Pancreas (tissue), 10 donors: ENCODE results near the gene FIP1L1. TPM values are rescaled to one million over a fixed set of nuclear protein-coding genes. Genes with fewer than 3 reads are reported as not detected.

ENCODE experiments used
- ATAC-seq, 4 donors: fragments of 200-7000 bp; cut with Tn5 transposase; one replicate each; pipeline versions ENCODE4 v1.8.0 to v1.9.1; 2020; ENCODE audit warnings: mild to moderate bottlenecking in 4 of 4, moderate library complexity in 4 of 4
- DNase-seq, 6 donors: peaks; one replicate each; pipeline ENCODE4 v3.0.0-alpha.2; 2020
- FAIRE-seq: peaks from 2 replicates; lab custom pipeline; 2012; peaks lifted over from hg19 to GRCh38; lab: Jason Lieb, UNC
- H3K27ac ChIP-seq, 4 donors: fragments of 200-600 bp; sonication (generic); 1 replicate in 3 of 4; 2 replicates in 1 of 4; pipeline versions ENCODE4 v1.5.0 to v1.8.0; 2020
- H3K27me3 ChIP-seq, 4 donors: fragments of 200-600 bp; one replicate each; pipeline ENCODE4 v1.8.0; 2021
- H3K36me3 ChIP-seq, 3 donors: fragments of 200-600 bp; sonication (generic) in 1 of 3; one replicate each; pipeline versions ENCODE4 v1.5.0 to v1.8.0; 2020 to 2021
- H3K4me1 ChIP-seq, 3 donors: fragments of 200-600 bp; one replicate each; pipeline ENCODE4 v1.8.0; 2021
- H3K4me3 ChIP-seq, 4 donors: fragments of 200-600 bp; sonication (generic) in 2 of 4; one replicate each; pipeline versions ENCODE4 v1.5.0 to v1.8.0; 2020 to 2021
- H3K9me3 ChIP-seq, 4 donors: fragments of 200-600 bp; one replicate each; pipeline ENCODE4 v1.8.0; 2021
- CTCF ChIP-seq, 4 donors: fragments of 200-600 bp; sonication (generic) in 3 of 4; IDR thresholded peaks; one replicate each; pipeline versions ENCODE4 v1.5.0 to v1.8.0; 2021; ENCODE audit warnings: antibody characterized with exemption in 4 of 4
- WGBS, 2 donors: extraction: QIAGEN DNeasy Blood & Tissue Kit; methylation state at CpG; one replicate each; pipeline ENCODE4 v1.1.7; 2013; 5-methylcytosine and 5-hydroxymethylcytosine counted together
- intact Hi-C, 3 donors: fragments of 100-400 bp; cut with DNase I; formaldehyde crosslinking; loops; one replicate each; pipeline versions ENCODE4 v1.11.1 to v1.14.2; 2022
- polyA plus RNA-seq, 2 donors: library from polyadenylated mRNA; stranded (reverse); fragments of 200-250 nt; gene quantifications; one replicate each; pipeline ENCODE4 v1.2.3, GENCODE V29; 2013
- total RNA-seq, 6 donors: library from RNA; stranded (reverse); fragmentation: NEBNext Ultra II Directional in 4 of 6; extraction: Animal tissue kit (Norgen Biotek cat#: 25700) in 4 of 6; gene quantifications; one replicate each; pipeline versions ENCODE4 v1.2.1 to v1.2.4, GENCODE V29; 2021 to 2023
- donor health status: healthy with polysubstance abuse.
- donor health status: DM: no; HTN: no; CAD: no; lungs with moderate emphysema.
- donor health status: DM: no; HTN: no; CAD: no.
- donor health status: control.
- donor health status: control.
- donor health status: Bipolar disorder and iron deficiency.
- donor health status: DM: yes; HTN: yes; CAD: no.
- donor health status: DM: no; HTN: no; CAD: no.
- donor health status: DM: no; HTN: no; CAD: no.
- donor health status: DM: yes; HTN: yes; CAD: no.

Gene FIP1L1
- total and polyA plus RNA-seq, 8 donors, result 10.0 to 27.8 (median 18.0) TPM

GRCh38 chr4:53498706-53499105, 121.3 kb downstream of the FIP1L1 start:
- WGBS, 2 donors, result 81 to 87% methylated on average over 2 of the region's 2 CpGs
- no peak overlapping the region for H3K4me3 ChIP-seq
- H3K27me3 ChIP-seq, result no peaks in the 10 kb centered on the region
- no peak for DNase-seq
- no peaks in the 10 kb centered on the region for H3K9me3 ChIP-seq
- H3K27ac ChIP-seq, result no peak overlapping the region
- intact Hi-C loops, result no loop called here
- H3K36me3 ChIP-seq, result peaks cover 0 to 17% (median 4%) of the 10 kb centered on the region in 3 donors
- no peak for FAIRE-seq
- H3K4me1 ChIP-seq, result peaks cover 0 to 6% (median 3%) of the 10 kb centered on the region in 3 donors
- no peak for ATAC-seq
- no peak for TF ChIP-seq CTCF (IDR thresholded peaks at IDR 0.05)

DNA sequence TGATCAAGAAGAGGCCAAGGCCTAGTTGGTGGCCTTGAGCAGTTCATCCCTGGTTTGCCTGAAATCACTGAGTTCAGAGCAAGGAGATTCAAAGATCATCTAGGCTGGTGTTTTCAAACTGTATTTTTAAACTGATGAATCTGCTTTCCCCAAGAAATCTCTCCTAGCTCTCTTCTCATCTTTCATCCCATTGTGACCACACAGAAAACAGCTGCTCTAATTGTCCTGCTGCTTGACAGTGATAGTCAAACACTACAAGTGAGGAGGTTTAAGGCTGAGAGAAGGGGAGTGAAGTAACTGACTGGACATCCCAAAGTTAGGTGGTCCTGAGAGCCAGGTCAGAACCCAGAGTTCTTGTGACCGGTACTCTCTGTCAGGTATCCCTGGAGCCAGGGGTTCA, 122.3 kb downstream of the FIP1L1 start:
- DNase-seq (no peak), FAIRE-seq (no peak), ATAC-seq (no peak)
- Histone ChIP-seq H3K4me3 (no peak overlapping the region), H3K27me3 (no peaks in the 10 kb centered on the region), H3K27ac (no peak overlapping the region), H3K4me1 (peaks cover 0 to 6% (median 3%) of the 10 kb centered on the region in 3 donors), H3K9me3 (no peaks in the 10 kb centered on the region), H3K36me3 (peaks cover 0 to 12% (median 0%) of the 10 kb centered on the region in 3 donors)
- WGBS, 2 donors, result 99 to 100% methylated on average over 1 of the region's 1 CpG
- intact Hi-C loops, result no loop called here
- TF ChIP-seq CTCF (IDR thresholded peaks at IDR 0.05), result no peak

DNA sequence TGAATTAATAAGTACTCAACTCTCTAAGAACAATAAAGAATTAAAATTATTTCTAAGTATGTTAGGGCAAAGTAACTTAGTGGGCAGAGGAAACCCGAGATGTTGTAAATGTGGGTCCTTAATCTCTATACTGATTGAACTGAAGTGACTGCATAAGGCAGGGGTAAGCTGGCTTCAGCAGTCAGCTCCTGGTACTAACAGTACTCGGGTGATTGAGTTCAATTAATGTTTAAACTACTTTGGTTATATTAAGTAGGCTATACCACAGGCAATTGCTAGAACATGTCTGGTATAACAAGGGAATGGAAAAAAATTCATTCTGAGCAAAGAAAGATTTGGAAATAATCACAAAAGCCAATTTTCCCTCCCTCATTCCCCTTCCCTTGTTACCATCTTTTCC, 123.1 kb downstream of the FIP1L1 start:
- peaks cover 0 to 6% (median 3%) of the 10 kb centered on the region in 3 donors for H3K4me1 ChIP-seq
- no peak for DNase-seq
- no peaks in the 10 kb centered on the region for H3K9me3 ChIP-seq
- H3K27me3 ChIP-seq, result no peaks in the 10 kb centered on the region
- WGBS, 2 donors, result 78 to 89% methylated on average over 2 of the region's 2 CpGs
- ATAC-seq, result no peak
- no peak for TF ChIP-seq CTCF (IDR thresholded peaks at IDR 0.05)
- no peak for FAIRE-seq
- no peak overlapping the region for H3K27ac ChIP-seq
- peaks cover 0 to 6% (median 0%) of the 10 kb centered on the region in 3 donors for H3K36me3 ChIP-seq
- intact Hi-C loops, result no loop called here
- no peak overlapping the region for H3K4me3 ChIP-seq

DNA sequence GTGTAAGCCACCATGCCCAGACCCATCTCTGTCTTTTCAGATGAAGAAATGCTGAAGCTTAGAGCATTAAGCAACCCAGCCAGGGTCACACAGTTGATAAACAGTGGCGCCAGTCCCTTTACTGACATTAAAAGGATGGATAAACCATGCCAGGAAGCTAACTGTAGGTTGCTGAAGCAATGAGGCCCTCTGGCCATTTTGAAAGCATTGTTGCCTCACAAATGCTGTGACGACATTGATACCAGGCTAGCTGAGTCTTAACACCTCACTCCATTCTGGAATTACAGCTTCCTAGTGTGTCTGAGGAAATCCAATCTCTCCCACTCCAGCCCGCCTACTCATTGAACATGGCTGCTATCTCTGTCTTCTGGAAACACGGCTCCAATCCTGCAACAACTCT, 124.1 kb downstream of the FIP1L1 start:
- peaks cover 0 to 6% (median 3%) of the 10 kb centered on the region in 3 donors for H3K4me1 ChIP-seq
- no peaks in the 10 kb centered on the region for H3K9me3 ChIP-seq
- 94 to 97% methylated on average over 4 of the region's 4 CpGs for WGBS, 2 donors
- H3K36me3 ChIP-seq, result peaks cover 0 to 10% (median 6%) of the 10 kb centered on the region in 3 donors
- no peak overlapping the region for H3K27ac ChIP-seq
- DNase-seq, result no peak
- TF ChIP-seq CTCF (IDR thresholded peaks at IDR 0.05), result no peak
- ATAC-seq, result no peak
- no peak for FAIRE-seq
- intact Hi-C loops, result no loop called here
- H3K27me3 ChIP-seq, result no peaks in the 10 kb centered on the region
- H3K4me3 ChIP-seq, result no peak overlapping the region

GRCh38 chr4:53502094-53502493, 124.7 kb downstream of the FIP1L1 start:
- DNase-seq (no peak), ATAC-seq (no peak), FAIRE-seq (no peak)
- Histone ChIP-seq H3K4me3 (no peak overlapping the region), H3K4me1 (peaks cover 0 to 6% (median 3%) of the 10 kb centered on the region in 3 donors), H3K9me3 (no peaks in the 10 kb centered on the region), H3K27ac (no peak overlapping the region), H3K36me3 (peaks cover 0 to 10% (median 6%) of the 10 kb centered on the region in 3 donors), H3K27me3 (no peaks in the 10 kb centered on the region)
- 89 to 93% methylated on average over 1 of the region's 1 CpG for WGBS, 2 donors
- TF ChIP-seq CTCF (IDR thresholded peaks at IDR 0.05), result no peak
- intact Hi-C loops, result no loop called here
